Stomach (tissue), 4 donors: Measurements from ENCODE around the gene OR5D16.

Source experiments
- CTCF ChIP-seq, 7 experiments: fragments of 450-650 bp in 4 of 7; fragments of 200-600 bp in 3 of 7; sonication (generic) in 3 of 7; IDR thresholded peaks; one replicate each; pipeline ENCODE4 v1.5.1; 2016 to 2019; ENCODE audit warnings: antibody characterized with exemption in 7 of 7, control low read depth in 2 of 7, mild to moderate bottlenecking in 1 of 7
- EP300 ChIP-seq: sonication (generic); formaldehyde crosslinking; IDR thresholded peaks from one replicate; pipeline ENCODE4 v1.6.1; 2017; ENCODE audit warnings: antibody characterized with exemption
- POLR2A ChIP-seq, 4 donors: fragments of 450-650 bp; IDR thresholded peaks; one replicate each; pipeline ENCODE4 v1.6.1; 2016; ENCODE audit warnings: antibody characterized with exemption in 4 of 4, control low read depth in 2 of 4, mild to moderate bottlenecking in 1 of 4, moderate library complexity in 1 of 4
- POLR2AphosphoS5 ChIP-seq, 3 donors: sonication (generic); formaldehyde crosslinking; IDR thresholded peaks; one replicate each; pipeline ENCODE4 v1.6.1; 2016; ENCODE audit warnings: antibody characterized with exemption in 3 of 3

GRCh38 chr11:55847453-55847852 is 8.9 kb downstream of the OR5D16 start:
- no peak for TF ChIP-seq CTCF (IDR thresholded peaks at IDR 0.05)
- TF ChIP-seq POLR2A (IDR thresholded peaks at IDR 0.05), result no peak
- TF ChIP-seq EP300, result no peak
- TF ChIP-seq POLR2AphosphoS5 (IDR thresholded peaks at IDR 0.05), result no peak
